Raji (cell line): ENCODE data around the gene PDSS2.

Experiments used
- POLR2A ChIP-seq: IDR thresholded peaks from 2 replicates; pipeline ENCODE4 v1.6.1; 2011; ENCODE audit warnings: low read depth, low read length, control low read depth; ENCODE audit not compliant: insufficient read depth

PDSS2 gene

GRCh38 chr6:107235007-107235406 is 224.4 kb downstream of the PDSS2 start:
- no peak for TF ChIP-seq POLR2A

DNA sequence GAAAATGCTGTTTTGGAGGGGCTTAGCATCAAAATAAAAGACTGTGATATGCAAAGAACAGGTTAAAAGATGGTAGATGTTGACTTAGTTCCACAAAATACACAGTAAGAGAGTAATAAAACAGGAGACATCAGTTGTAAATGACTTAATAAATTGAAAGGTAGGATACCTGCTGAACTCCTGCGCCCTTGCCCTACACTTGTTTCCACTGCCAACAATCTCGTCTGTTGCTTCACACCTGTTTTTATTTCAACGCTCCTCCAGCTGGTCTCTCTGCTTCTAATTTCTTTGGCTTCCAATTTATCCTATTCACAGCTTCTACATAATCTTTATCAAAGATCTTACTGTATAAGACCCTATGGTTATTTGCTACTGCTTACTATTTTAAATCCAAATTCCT is 228.1 kb downstream of the PDSS2 start:
- no peak for TF ChIP-seq POLR2A

- TF ChIP-seq POLR2A = no peak
These were observed 228.9 kb downstream of the PDSS2 start for GRCh38 chr6:107230448-107230847.

GRCh38 chr6:107230024-107230423 is 229.3 kb downstream of the PDSS2 start:
- no peak for TF ChIP-seq POLR2A

- TF ChIP-seq POLR2A = no peak
These were observed 230.6 kb downstream of the PDSS2 start for GRCh38 chr6:107228754-107229153.

DNA sequence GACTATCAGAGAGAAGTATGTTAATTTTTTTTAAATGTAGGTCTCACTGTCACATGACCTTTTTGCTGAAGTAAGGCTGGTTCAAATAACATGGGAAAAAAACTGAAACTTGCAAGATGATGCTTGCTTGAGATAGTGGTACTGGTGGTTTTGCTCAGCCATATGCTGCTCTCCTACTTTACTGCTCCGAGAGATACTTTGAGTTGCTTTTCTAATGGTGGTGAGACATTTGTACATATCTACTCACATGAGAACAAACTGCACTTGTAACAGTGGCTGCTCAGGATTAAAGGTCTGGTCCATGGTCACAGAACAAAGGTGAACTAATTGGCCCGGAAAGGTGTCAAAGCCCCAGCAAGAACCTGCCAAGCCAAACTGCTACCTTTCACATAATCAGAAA is 237.8 kb downstream of the PDSS2 start:
- TF ChIP-seq POLR2A = no peak

DNA sequence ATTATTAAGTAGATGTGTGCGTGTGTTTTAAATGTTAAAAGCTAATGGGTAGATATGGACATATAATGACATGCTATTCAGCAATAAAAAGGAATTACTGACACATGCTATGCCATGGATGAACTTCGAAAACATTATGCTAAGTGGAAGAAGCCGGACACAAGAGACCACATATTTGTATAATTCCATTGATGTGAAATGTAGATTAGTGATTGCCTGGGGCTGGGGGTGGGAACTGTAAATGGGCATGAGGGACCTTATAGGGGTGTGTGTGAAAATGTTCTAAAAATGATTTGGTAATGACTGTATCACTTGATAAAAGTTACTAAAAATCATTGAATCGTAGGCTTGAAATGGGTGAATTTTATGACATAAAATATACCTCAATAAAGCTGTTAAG is 239.5 kb downstream of the PDSS2 start:
- no peak for TF ChIP-seq POLR2A

DNA sequence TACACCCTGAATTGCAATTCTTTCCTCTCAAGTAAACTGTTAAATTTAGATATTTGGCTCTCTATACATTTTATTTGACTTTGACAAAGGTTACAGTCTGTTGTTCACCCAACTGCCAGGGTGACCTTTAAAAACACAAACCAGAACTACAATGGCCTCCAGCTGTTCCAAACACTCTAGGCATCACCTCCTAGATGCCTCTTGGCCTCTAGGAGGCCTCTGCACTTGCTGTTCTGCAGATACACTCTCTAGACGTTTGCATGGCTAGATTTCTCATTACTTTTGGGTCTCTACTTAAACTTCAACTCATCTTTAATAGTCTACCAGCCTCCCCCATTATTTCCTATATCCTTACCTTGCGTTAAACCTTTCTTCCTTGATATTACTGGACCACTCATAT is 241.2 kb downstream of the PDSS2 start:
- TF ChIP-seq POLR2A = no peak

DNA sequence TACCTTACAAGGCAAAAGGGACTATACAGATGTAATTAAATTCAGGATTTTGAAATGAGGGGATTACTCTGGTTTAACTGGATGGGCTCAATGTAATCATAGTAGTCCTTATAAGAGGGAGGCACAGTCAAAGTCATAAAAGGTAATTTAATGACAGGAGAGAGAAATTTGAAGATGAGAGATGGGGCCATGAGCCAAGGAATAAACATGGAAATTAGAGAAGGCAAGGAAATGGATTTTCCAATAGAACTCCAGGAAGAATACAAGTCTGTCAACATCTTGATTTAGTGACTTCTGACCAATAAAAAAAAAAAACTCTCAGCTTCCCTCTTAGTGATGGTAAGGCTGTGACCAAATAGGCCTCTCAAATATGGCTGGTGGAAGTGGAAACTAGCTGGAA is 242.1 kb downstream of the PDSS2 start:
- no peak for TF ChIP-seq POLR2A

- TF ChIP-seq POLR2A = no peak
These were observed 243.0 kb downstream of the PDSS2 start for GRCh38 chr6:107216197-107216933.

GRCh38 chr6:107215334-107215733 is 244.0 kb downstream of the PDSS2 start:
- no peak for TF ChIP-seq POLR2A

DNA sequence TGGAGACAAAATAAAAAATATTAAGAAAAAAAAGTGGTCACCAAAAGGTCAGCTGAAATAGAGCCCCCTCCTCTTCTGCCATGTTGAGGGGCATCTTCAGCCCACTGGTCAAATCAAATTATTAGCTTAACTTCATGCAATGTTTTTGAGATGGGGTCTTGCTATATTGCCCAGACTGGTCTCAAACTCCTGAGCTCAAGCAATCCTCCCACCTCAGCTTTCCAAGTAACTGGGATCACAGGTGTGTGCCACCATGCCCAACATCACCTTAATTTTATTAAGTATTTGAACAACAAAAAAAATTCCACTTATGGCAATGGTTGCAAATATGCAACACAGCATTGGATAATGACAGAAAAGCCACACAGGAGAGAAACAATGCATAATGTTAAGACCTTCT is 244.7 kb downstream of the PDSS2 start:
- TF ChIP-seq POLR2A = no peak

DNA sequence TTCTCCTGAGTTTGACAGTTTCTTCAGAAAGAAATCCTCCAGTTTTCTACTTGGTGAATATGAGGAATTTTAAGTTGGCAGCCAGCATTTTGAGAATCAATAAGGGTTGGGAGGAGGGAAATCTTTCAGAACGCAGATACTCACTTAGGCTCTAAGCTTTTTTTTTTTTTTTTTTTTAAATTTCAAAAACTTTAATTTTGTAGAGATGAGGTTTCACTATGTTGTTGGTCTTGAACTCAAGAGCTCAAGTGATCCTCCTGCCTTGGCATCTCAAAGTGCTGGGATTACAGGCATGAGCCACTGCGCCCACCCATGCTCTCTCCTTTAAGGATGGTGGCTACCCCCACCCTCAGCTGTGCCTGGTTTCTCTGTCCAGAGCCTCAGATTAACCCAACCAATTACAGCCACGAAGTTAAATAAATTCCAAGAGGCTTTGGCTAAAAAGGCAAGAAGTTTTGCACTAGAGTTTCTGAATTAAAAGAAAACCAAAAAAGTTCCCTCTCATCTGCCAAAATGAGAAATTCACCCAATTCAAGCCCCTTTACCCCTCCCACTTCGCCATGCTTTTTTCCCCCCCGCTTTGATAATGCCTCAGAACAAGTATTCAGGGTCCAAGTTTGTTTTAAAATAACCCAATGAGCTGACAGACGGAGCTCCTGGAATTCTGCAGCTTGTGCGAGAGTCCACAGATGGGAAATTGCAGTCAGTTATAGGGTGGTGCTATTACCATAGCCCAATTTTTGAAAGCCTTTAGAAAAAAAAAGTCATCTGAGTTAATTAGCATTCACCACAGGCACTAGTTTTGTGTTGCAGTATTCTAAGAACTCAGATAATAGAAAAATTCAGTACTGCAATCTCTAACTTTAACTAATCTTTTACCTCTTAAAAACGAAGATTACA is 249.7 kb downstream of the PDSS2 start:
- no peak for TF ChIP-seq POLR2A

GRCh38 chr6:107207251-107207873 is 252.0 kb downstream of the PDSS2 start:
- no peak for TF ChIP-seq POLR2A

DNA sequence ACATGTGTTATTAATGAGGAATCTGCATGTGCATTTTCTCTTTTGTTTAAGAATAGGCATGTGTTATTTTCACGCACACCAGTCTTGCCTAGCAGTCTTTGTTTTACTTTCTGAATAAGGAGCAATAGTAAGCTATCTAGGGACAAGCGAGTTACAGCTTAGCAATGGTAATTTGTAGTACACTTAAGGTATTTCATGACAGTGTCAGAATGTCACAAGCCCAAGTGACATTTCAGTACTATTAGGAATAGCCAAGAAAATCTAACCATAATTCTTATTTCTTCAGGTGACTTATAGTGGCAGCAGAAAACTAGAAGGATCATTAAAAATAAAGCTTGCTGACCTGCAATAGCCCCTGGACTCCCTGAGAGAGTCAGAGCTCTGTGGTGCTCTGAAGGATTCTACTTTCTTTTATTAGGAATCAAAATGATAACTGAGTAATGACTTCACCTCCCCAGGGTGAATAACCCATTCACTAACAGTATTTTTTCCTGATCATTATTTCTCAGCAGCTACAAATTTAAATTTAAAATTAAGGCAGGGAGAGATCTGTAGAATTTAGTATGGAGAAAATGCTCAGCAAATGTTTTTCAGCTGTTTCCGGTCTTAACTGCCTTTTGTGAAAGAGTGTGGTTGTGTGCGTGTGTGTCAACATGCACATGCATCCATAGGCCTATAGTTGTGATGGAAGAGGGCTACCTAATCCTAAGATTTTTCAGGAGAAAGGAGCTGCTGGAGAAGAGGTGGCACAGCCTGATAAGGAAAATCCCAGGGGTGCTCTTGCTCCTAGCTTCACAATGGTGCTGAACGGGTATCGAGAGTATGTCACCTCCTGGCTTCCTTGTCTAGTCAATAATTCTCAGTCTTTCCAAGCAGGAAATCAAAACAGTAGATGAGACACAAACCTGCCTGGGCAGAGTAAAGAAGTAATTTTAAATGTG is 254.0 kb downstream of the PDSS2 start:
- no peak for TF ChIP-seq POLR2A

DNA sequence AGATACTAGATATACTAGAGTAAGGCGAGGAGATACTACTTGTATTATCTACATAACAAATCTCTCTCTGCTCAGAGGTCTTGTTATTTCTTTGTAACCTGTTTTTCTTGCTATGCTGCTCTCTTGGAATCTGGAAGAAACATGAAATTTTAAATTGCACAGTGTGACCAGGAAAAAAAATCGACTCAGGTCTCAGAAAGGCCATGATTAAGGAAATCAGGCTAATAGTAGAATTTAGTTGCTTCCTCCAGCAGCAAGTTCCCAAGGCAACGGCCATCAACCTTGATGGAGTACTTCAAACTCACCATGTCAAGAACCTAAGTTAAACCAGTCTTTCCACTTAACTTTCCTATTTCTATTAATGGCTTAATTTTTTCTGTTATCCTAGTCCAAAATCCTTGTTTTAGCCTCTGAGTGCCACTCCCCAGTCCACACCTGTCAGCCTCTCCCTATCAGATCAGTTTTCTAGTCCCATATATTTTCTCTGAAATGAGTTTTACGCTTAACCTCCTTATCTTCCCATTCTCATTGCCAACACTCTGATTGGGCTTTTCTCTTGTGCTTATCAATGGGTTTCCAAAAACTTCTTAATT is 256.4 kb downstream of the PDSS2 start:
- TF ChIP-seq POLR2A = no peak
